B cell (primary cell): ENCODE results near the gene OPN1SW. TPM values are rescaled to one million over a fixed set of nuclear protein-coding genes. Genes with fewer than 3 reads are reported as not detected.

Experiments
- ATAC-seq: fragments of 200-7000 bp; cut with Tn5 transposase; one replicate; pipeline ENCODE4 v1.10.0; 2021; ENCODE audit warnings: low read depth, mild to moderate bottlenecking, moderate number of reproducible peaks, moderate library complexity
- CTCF ChIA-PET: fragments of 350-600 bp; sonication (Branson Sonifier 250); formaldehyde crosslinking; loops from one replicate; lab custom pipeline; 2021; ENCODE audit warnings: antibody characterized with exemption, inconsistent platforms; lab: Charles Lee
- POLR2A ChIA-PET: fragments of 350-600 bp; sonication (Branson Sonifier 250); formaldehyde crosslinking; loops from one replicate; lab custom pipeline; 2021; ENCODE audit warnings: antibody characterized with exemption; lab: Charles Lee
- DNase-seq: peaks from one replicate; pipeline ENCODE4 v3.0.0; 2013
- H2AFZ ChIP-seq: 2 replicates; pipeline ENCODE4 v1.6.1; 2012; ENCODE audit warnings: mild to moderate bottlenecking, low read depth, low read length; ENCODE audit not compliant: insufficient read depth, poor library complexity, severe bottlenecking
- H3K27ac ChIP-seq, 2 donors: 1 replicate in 1 of 2; 2 replicates in 1 of 2; pipeline ENCODE4 v1.5.1; 2012 to 2013; ENCODE audit warnings: low read length in 2 of 2, mild to moderate bottlenecking in 2 of 2, moderate library complexity in 1 of 2
- H3K27me3 ChIP-seq, 4 experiments: fragments of 200-600 bp in 1 of 4; sonication (generic) in 1 of 4; replicated peaks in 1 of 4; 1 replicate in 2 of 4; 2 replicates in 2 of 4; pipeline versions ENCODE4 v1.6.1 to v1.7.0; 2013 to 2016; ENCODE audit warnings: low read length in 3 of 4, mild to moderate bottlenecking in 2 of 4, mixed read lengths in 1 of 4, moderate library complexity in 1 of 4; ENCODE audit not compliant: insufficient read depth in 4 of 4, control insufficient read depth in 3 of 4; ENCODE audit errors: control extremely low read depth in 1 of 4
- H3K36me3 ChIP-seq, 2 experiments: replicated peaks in 1 of 2; 1 replicate in 1 of 2; 2 replicates in 1 of 2; pipeline versions ENCODE4 v1.6.1 to v1.7.1; 2013; ENCODE audit warnings: low read length in 1 of 2; ENCODE audit not compliant: insufficient read depth in 2 of 2, control insufficient read depth in 1 of 2; ENCODE audit errors: control extremely low read depth in 1 of 2, extremely low read depth in 1 of 2
- H3K4me1 ChIP-seq, 2 donors: fragments of 200-600 bp in 1 of 2; sonication (generic) in 1 of 2; 1 replicate in 1 of 2; 2 replicates in 1 of 2; pipeline versions ENCODE4 v1.5.1 to v1.6.1; 2013 to 2017; ENCODE audit warnings: low read length in 2 of 2; ENCODE audit not compliant: control insufficient read depth in 2 of 2, insufficient read depth in 2 of 2
- H3K4me2 ChIP-seq: replicated peaks from 2 replicates; pipeline ENCODE3; 2012; ENCODE audit warnings: mild to moderate bottlenecking, low read depth, low read length; ENCODE audit not compliant: poor library complexity, severe bottlenecking
- H3K4me3 ChIP-seq, 5 experiments: fragments of 200-600 bp in 1 of 5; sonication (generic) in 1 of 5; 1 replicate in 3 of 5; 2 replicates in 2 of 5; pipeline versions ENCODE4 v1.5.1 to v1.7.0; 2011 to 2016; ENCODE audit warnings: low read length in 4 of 5, mild to moderate bottlenecking in 4 of 5, low read depth in 2 of 5, control low read depth in 1 of 5, moderate library complexity in 1 of 5; ENCODE audit not compliant: insufficient read depth in 1 of 5; ENCODE audit errors: control extremely low read depth in 1 of 5, extremely low read depth in 1 of 5
- H3K79me2 ChIP-seq: fragments of 200-600 bp; sonication (generic); one replicate; pipeline ENCODE4 v1.6.0; 2016; ENCODE audit warnings: low read length; ENCODE audit not compliant: control insufficient read depth, insufficient read depth
- H3K9ac ChIP-seq: fragments of 200-600 bp; sonication (generic); 2 replicates; pipeline ENCODE4 v1.6.1; 2017; ENCODE audit warnings: mild to moderate bottlenecking, low read length, moderate library complexity
- H3K9me3 ChIP-seq, 3 donors: one replicate each; pipeline versions ENCODE4 v1.6.1 to v1.7.1; 2013; ENCODE audit warnings: low read length in 2 of 3; ENCODE audit not compliant: control insufficient read depth in 2 of 3, insufficient read depth in 1 of 3; ENCODE audit errors: control extremely low read depth in 1 of 3
- H4K20me1 ChIP-seq: 2 replicates; pipeline ENCODE4 v1.6.0; 2012; ENCODE audit warnings: mild to moderate bottlenecking, low read length; ENCODE audit not compliant: insufficient read depth, control insufficient read depth, poor library complexity, severe bottlenecking
- H3K27ac Mint-ChIP-seq: one replicate; pipeline ENCODE4 v1.8.0; 2021; ENCODE audit warnings: mixed read lengths
- H3K27me3 Mint-ChIP-seq: one replicate; pipeline ENCODE4 v1.8.0; 2021; ENCODE audit warnings: mixed read lengths
- H3K4me1 Mint-ChIP-seq: one replicate; pipeline ENCODE4 v1.8.0; 2021; ENCODE audit warnings: mixed read lengths
- H3K4me3 Mint-ChIP-seq: one replicate; pipeline ENCODE4 v1.8.0; 2021; ENCODE audit warnings: mixed read lengths
- H3K9me3 Mint-ChIP-seq: one replicate; pipeline ENCODE4 v1.8.0; 2022; ENCODE audit warnings: mixed read lengths; ENCODE audit not compliant: insufficient read depth
- CTCF ChIP-seq: fragments of 200-600 bp; IDR thresholded peaks from one replicate; pipeline ENCODE4 v1.8.0; 2022; ENCODE audit warnings: antibody characterized with exemption, mild to moderate bottlenecking
- EZH2 ChIP-seq: IDR thresholded peaks from 2 replicates; pipeline ENCODE4 v1.6.1; 2012; ENCODE audit warnings: borderline replicate concordance, low read depth, mild to moderate bottlenecking, moderate library complexity, low read length; ENCODE audit not compliant: insufficient read depth, poor library complexity, severe bottlenecking
- WGBS: methylation state at CpG from one replicate; pipeline ENCODE4 v1.1.5; 2013; ENCODE audit warnings: missing lambda C conversion rate; ENCODE audit not compliant: insufficient coverage; 5-methylcytosine and 5-hydroxymethylcytosine counted together
- intact Hi-C: fragments of 100-400 bp; cut with micrococcal nuclease; formaldehyde crosslinking; loops from one replicate; pipeline ENCODE4 v1.10.0; 2022
- polyA plus RNA-seq: library from polyadenylated mRNA; depleted of rRNA; stranded (reverse); fragments of >200 nt; gene quantifications from 2 replicates; pipeline ENCODE4 v1.2.3, GENCODE V29; 2012
- total RNA-seq, 2 donors: library from RNA; stranded (reverse); fragments of 120-200 nt in 1 of 2; gene quantifications; 1 replicate in 1 of 2; 2 replicates in 1 of 2; pipeline versions ENCODE4 v1.2.3 to v1.2.4, GENCODE V29; 2013 to 2022

Gene OPN1SW
- total and polyA plus RNA-seq, 2 donors (not counting 1 experiment from before 2014, with no cell fraction given): not detected

- CTCF ChIA-PET: interaction anchor here (0.5 to 0.9 kb wide), 2 partner anchors 88 to 368 kb away, joined by 4 read pairs; no protein-coding TSS in a partner anchor
- no peak for ATAC-seq
- no peak overlapping the region for H3K27ac Mint-ChIP-seq
- Histone ChIP-seq H3K4me3 (no peak overlapping the region), H3K27me3 (no peaks in the 10 kb centered on the region), H3K4me1 (peaks cover 9 to 15% of the 10 kb centered on the region in 2 donors), H3K9me3 (no peaks in the 10 kb centered on the region), H3K4me2 (no peak overlapping the region), H3K27ac (no peak overlapping the region), H3K79me2 (no peaks in the 10 kb centered on the region), H3K9ac (no peak overlapping the region), H2AFZ (no peak overlapping the region), H3K36me3 (no peaks in the 10 kb centered on the region), H4K20me1 (no peaks in the 10 kb centered on the region)
- POLR2A ChIA-PET: interaction anchor here (0.6 kb wide), 1 partner anchor 222 kb away, joined by 3 read pairs; no protein-coding TSS in a partner anchor
- no peak for DNase-seq
- intact Hi-C loops: no loop called here
- no peak overlapping the region for H3K4me3 Mint-ChIP-seq
- H3K4me1 Mint-ChIP-seq: peaks cover 6% of the 10 kb centered on the region
- WGBS: 94% methylated on average over 2 of the region's 4 CpGs
- no peaks in the 10 kb centered on the region for H3K27me3 Mint-ChIP-seq
- TF ChIP-seq EZH2 (no peak), CTCF (no peak)
- H3K9me3 Mint-ChIP-seq: no peaks in the 10 kb centered on the region
These were observed 19.5 kb upstream of the OPN1SW start for GRCh38 chr7:128795129-128795528.

GRCh38 chr7:128794436-128794835, 18.8 kb upstream of the OPN1SW start:
- no peak overlapping the region for H2AFZ ChIP-seq
- peaks cover 9% of the 10 kb centered on the region for H3K4me1 Mint-ChIP-seq
- no peak overlapping the region for H3K4me3 Mint-ChIP-seq
- H3K27ac Mint-ChIP-seq: no peak overlapping the region
- no peak overlapping the region for H3K9ac ChIP-seq
- intact Hi-C loops: no loop called here
- H3K27me3 Mint-ChIP-seq: no peaks in the 10 kb centered on the region
- H3K27me3 ChIP-seq: no peaks in the 10 kb centered on the region
- no peaks in the 10 kb centered on the region for H3K79me2 ChIP-seq
- TF ChIP-seq EZH2 (no peak), CTCF (no peak)
- no peak overlapping the region for H3K4me2 ChIP-seq
- no peaks in the 10 kb centered on the region for H3K9me3 ChIP-seq
- H3K27ac ChIP-seq: no peak overlapping the region
- peaks cover 9 to 15% of the 10 kb centered on the region in 2 donors for H3K4me1 ChIP-seq
- WGBS: 97% methylated on average over 8 of the region's 8 CpGs
- no peak for DNase-seq
- no peaks in the 10 kb centered on the region for H3K36me3 ChIP-seq
- H3K4me3 ChIP-seq: no peak overlapping the region
- no peaks in the 10 kb centered on the region for H4K20me1 ChIP-seq
- no peaks in the 10 kb centered on the region for H3K9me3 Mint-ChIP-seq
- ChIA-PET CTCF (interaction anchor here (0.5 to 0.9 kb wide), 2 partner anchors 89 to 368 kb away, joined by 4 read pairs; no protein-coding TSS in a partner anchor), POLR2A (no interaction called here)
- no peak for ATAC-seq
